Kidney (tissue), 14 donors: ENCODE data around the gene EMX1. TPM values are rescaled to one million over a fixed set of nuclear protein-coding genes. Genes with fewer than 3 reads are reported as not detected.
A peak's percentile ranks its signal among the peaks of the same experiment; 100 is the strongest.

Experiments
- DNase-seq, 5 donors: peaks; one replicate each; pipeline ENCODE4 v3.0.0-alpha.2; 2013 to 2020
- FAIRE-seq: peaks from 2 replicates; lab custom pipeline; 2012; peaks lifted over from hg19 to GRCh38; lab: Jason Lieb, UNC
- H3K27ac ChIP-seq, 2 donors: one replicate each; pipeline ENCODE4 v1.7.0; 2013; ENCODE audit warnings: low read depth in 2 of 2, low read length in 2 of 2, inconsistent platforms in 1 of 2
- H3K27me3 ChIP-seq: one replicate; pipeline ENCODE4 v1.7.1; 2013; ENCODE audit warnings: low read length, inconsistent platforms; ENCODE audit not compliant: control insufficient read depth, insufficient read depth
- H3K36me3 ChIP-seq, 3 donors: one replicate each; pipeline versions ENCODE4 v1.7.0 to v1.7.1; 2013; ENCODE audit warnings: low read length in 3 of 3, control low read depth in 1 of 3, inconsistent platforms in 1 of 3; ENCODE audit not compliant: insufficient read depth in 3 of 3, control insufficient read depth in 2 of 3
- H3K4me1 ChIP-seq, 3 donors: one replicate each; pipeline versions ENCODE4 v1.7.0 to v1.7.1; 2013; ENCODE audit warnings: low read length in 3 of 3, inconsistent platforms in 1 of 3, low read depth in 1 of 3; ENCODE audit not compliant: control insufficient read depth in 2 of 3, insufficient read depth in 2 of 3
- H3K4me3 ChIP-seq, 3 donors: one replicate each; pipeline versions ENCODE4 v1.7.0 to v1.8.1; 2013; ENCODE audit warnings: low read length in 3 of 3, control low read depth in 1 of 3, inconsistent platforms in 1 of 3
- H3K9ac ChIP-seq, 3 donors: one replicate each; pipeline versions ENCODE4 v1.7.0 to v1.7.1; 2013; ENCODE audit warnings: low read length in 3 of 3, control low read depth in 1 of 3, inconsistent platforms in 1 of 3
- H3K9me3 ChIP-seq, 3 donors: one replicate each; pipeline versions ENCODE4 v1.7.0 to v1.7.1; 2013; ENCODE audit warnings: low read length in 3 of 3, control low read depth in 1 of 3, inconsistent platforms in 1 of 3; ENCODE audit not compliant: control insufficient read depth in 2 of 3, insufficient read depth in 1 of 3
- CTCF ChIP-seq: IDR thresholded peaks from 3 replicates; pipeline ENCODE4 v1.5.1; 2012; ENCODE audit warnings: mild to moderate bottlenecking, moderate library complexity, borderline replicate concordance; ENCODE audit not compliant: insufficient read depth; ENCODE audit errors: extremely low read depth
- intact Hi-C: fragments of 100-400 bp; cut with DNase I; formaldehyde crosslinking; loops from one replicate; pipeline ENCODE4 v1.11.1; 2022
- polyA plus RNA-seq: library from polyadenylated mRNA; stranded (reverse); fragments of 350-450 nt; fragmentation: Illumina TruSeq; extraction: RNeasy Lipid Tissue Mini Kit (QIAGEN cat#74804); gene quantifications from one replicate; pipeline ENCODE4 v1.2.3, GENCODE V29; 2014; ENCODE audit warnings: low read depth, low replicate concordance; ENCODE audit not compliant: insufficient read depth
- total RNA-seq: library from RNA; stranded (reverse); fragmentation: NEBNext Ultra II Directional; extraction: Animal tissue kit (Norgen Biotek cat#: 25700); gene quantifications from one replicate; pipeline ENCODE4 v1.2.1, GENCODE V29; 2021
- donor health status: control.
- donor health status: control.
- donor health status: control.
- donor health status: control.
- donor health status: control.
- donor health status: DM: yes; HTN: yes; CAD: no.
- donor health status: Normal renal cell carcinoma (clear cell type).

EMX1 gene
- total and polyA plus RNA-seq, 2 donors from 2014 or later = 19.6 to 132 TPM

- intact Hi-C loops = no loop called here
- DNase-seq (no peak), FAIRE-seq (no peak)
- peaks cover 0 to 20% (median 14%) of the 10 kb centered on the region in 3 donors for H3K4me1 ChIP-seq
- H3K27me3 ChIP-seq = no peaks in the 10 kb centered on the region
- no peak overlapping the region for H3K27ac ChIP-seq
- H3K4me3 ChIP-seq = no peak overlapping the region
- peaks cover 0 to 5% (median 0%) of the 10 kb centered on the region in 3 donors for H3K36me3 ChIP-seq
- TF ChIP-seq CTCF = no peak
- no peak overlapping the region for H3K9ac ChIP-seq
- H3K9me3 ChIP-seq = no peaks in the 10 kb centered on the region
Measured at GRCh38 chr2:72964146-72964525, 46.8 kb downstream of the EMX1 start.

DNA sequence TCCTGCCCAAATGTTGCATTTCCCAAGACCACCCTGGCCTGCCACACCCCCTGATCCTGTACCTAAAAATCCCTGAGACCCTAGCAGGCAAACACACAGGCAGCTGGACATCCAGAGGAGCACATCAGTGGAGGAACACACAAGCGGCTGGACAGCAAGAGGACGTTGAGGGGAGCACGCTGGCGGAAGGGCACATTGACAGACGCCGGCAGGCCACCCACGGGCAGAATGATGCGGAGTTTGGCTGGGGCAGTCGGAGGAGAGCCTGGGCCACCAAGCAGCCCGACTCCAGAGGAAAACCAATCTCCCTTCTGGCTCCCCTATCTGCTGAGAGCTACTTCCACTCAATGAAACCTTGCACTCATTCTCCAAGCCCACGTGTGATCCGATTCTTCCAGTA, 47.7 kb downstream of the EMX1 start:
- Histone ChIP-seq H3K4me1 (peaks cover 0 to 20% (median 14%) of the 10 kb centered on the region in 3 donors), H3K27me3 (no peaks in the 10 kb centered on the region), H3K27ac (no peak overlapping the region), H3K9ac (no peak overlapping the region), H3K36me3 (peaks cover 0 to 5% (median 0%) of the 10 kb centered on the region in 3 donors), H3K9me3 (no peaks in the 10 kb centered on the region), H3K4me3 (no peak overlapping the region)
- DNase-seq (peak in 1 of 5 donors; percentile 38), FAIRE-seq (no peak)
- TF ChIP-seq CTCF = no peak
- intact Hi-C loops = no loop called here

DNA sequence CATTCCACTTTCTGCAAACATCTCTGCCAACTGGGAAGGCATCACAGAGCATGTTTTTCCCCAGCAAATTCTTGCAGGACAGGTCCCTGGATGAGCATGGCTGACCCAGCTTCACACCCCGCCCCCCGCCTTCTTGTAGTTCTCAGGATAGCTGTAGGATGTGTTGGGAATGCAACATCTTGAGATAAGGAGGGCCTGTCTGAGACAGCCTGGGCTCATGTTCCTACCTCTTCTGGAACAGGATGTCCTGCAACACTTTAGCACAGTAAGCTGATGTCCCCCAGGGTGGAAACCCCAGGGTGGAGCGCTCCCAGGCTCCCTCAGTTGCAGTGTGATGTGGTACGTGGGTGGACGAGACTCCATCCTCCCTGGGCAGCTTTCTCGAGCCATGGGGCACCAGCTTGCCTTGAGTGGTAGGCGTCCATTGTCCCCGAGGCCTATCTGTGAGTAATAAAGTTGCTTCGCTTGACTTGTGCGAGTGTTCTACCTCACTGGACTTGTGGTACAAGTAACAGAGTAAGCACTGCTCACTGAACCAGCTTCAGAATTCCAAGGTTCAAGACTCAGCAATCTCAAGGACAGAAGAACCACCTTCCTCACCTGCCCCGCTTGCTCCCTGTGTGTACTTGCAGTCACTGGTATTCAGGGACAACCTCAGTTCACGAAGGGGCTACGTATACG, 48.6 kb downstream of the EMX1 start:
- FAIRE-seq (no peak), DNase-seq (peak in 2 of 5 donors; percentile 29 to 49)
- TF ChIP-seq CTCF = no peak
- H3K36me3 ChIP-seq = peaks cover 0 to 3% (median 0%) of the 10 kb centered on the region in 3 donors
- intact Hi-C loops = no loop called here
- H3K4me1 ChIP-seq = peaks cover 0 to 20% (median 14%) of the 10 kb centered on the region in 3 donors
- H3K27me3 ChIP-seq = no peaks in the 10 kb centered on the region
- peak overlapping the region; percentile 30 to 55 for H3K27ac ChIP-seq
- H3K4me3 ChIP-seq = no peak overlapping the region
- H3K9ac ChIP-seq = no peak overlapping the region
- no peaks in the 10 kb centered on the region for H3K9me3 ChIP-seq
